ENCODE results near the gene DNAJC11.
"Not testable (repeated sequence)": the region's sequence is repeated elsewhere in the genome, so short reads cannot be mapped to it uniquely, and the experiment has no call there.

DNAJC11 gene

DNA sequence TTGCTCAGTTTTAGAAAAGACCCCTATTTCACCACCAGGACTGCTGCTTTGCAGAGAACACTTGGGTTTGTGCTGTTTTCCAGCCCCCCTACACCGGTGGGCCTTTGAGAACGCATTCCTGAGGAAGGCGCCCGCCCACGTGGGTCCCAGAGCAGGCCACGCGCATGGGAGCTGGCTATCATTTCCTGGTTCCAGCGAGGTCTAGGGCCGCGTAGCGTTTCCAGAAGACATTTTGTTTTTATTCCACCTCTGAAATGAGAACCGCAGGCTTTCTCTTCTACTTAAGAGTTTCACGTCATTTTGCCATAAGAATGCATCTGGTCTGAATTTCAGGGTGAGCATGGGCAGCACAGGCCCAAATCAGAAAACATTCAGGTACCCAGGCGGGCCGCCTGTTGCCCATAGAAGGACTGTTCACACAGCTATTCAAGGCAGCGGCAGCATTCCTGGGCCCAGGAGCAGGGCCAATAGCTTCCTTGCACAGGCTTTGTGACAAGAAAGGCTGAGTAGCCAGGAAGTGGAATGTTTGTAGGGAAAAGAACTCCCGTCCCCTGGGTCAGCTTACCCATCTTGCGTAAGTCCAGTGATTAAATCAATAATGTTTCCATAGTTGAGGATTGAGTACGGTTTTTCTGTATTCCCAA is 97.6 kb downstream of the DNAJC11 start:
- peak overlapping the region; percentile 83 to 85 for H3K4me3 Mint-ChIP-seq
- peaks cover 34% of the 10 kb centered on the region for H3K4me1 Mint-ChIP-seq
- DNase-seq (no peak), ATAC-seq (no peak)
- H3K27ac Mint-ChIP-seq = peak overlapping the region; percentile 96 to 97
- no peaks in the 10 kb centered on the region for H3K9me3 Mint-ChIP-seq
- no peaks in the 10 kb centered on the region for H3K27me3 Mint-ChIP-seq

DNA sequence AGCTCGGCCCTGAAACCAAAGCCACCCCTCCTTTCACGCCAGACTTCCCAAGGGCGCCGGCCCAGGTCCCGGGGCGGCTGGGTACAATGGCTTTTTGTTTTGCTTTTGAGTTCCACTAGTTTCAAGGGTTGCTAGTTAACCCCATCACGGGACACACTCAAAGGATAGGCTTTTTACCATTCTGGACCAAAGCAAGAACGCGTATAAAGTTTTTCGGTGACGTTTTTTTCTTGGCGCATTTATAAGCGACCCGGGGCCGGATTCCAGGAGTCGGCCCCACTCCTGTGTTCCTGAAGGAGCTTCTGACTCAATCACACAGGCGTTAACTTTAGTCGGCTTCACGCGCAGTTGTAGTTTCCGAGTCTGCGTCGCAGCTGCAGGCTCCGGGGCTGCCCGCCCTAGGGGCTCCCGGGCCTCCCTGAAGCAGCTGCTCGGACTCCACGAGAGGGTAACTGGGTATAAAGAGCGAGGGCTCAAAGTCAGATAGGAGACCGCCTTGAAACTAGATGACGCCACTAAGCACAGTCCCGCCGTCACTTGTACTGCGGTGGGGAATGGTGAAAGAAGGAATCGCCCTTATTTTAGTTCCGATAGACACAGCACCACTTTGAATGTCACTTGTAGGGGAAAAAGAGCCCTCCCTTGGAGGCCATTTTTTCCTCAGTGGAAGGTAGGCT is 98.2 kb downstream of the DNAJC11 start:
- H3K27ac Mint-ChIP-seq = peak overlapping the region; percentile 96 to 97
- ATAC-seq (peak; percentile 52), DNase-seq (peak; percentile 69 to 81)

DNA sequence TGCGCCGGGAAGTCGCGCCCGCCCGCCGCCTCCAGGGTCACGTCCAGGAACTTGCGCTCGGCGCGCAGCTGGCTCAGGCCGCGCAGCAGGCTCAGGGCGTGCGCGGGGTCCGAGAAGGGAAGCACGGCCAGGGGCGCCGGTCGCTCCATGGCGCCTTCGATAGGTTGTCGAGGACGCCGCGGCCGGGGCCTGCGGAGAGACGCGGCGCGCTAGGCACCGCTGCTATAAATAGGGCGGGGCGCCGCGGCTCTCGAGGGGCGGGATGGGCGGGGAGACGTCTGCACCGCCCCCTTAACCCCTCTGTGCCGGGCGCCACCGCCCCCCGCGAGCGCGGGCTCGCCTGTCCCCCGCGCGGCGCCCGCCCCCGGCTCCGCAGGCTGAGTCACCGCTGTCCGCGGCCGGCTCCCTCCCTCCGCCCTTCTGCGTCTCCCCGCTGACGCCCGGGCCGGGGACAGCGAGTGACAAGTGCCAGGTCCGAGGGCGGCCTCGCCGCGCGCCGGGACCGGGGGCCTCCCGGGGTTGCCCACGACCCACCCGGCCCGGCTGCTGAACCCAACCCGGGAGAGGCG is 98.9 kb downstream of the DNAJC11 start, which contains the start of gene KLHL21:
Gene KLHL21, minus strand, starts transcription at position 201 of the 569 bp plus-strand sequence. Its CDS starts 52 bp downstream, at position 149.
- Mint-ChIP-seq H3K4me3 (peak within 1 kb of the TSS; percentile 94 to 95), H3K9me3 (no peaks in the 10 kb centered on the region), H3K27ac (peak within 1 kb of the TSS; percentile 96 to 97), H3K27me3 (no peaks in the 10 kb centered on the region), H3K4me1 (peaks cover 47% of the 10 kb centered on the region)
- DNase-seq (peak; percentile 91), ATAC-seq (peak; percentile 68)

More for the DNA sequence above, 98.2 kb downstream of the DNAJC11 start:
- no peaks in the 10 kb centered on the region for H3K9me3 Mint-ChIP-seq
- peaks cover 41% of the 10 kb centered on the region for H3K4me1 Mint-ChIP-seq
- peak overlapping the region; percentile 83 to 85 for H3K4me3 Mint-ChIP-seq
- H3K27me3 Mint-ChIP-seq = no peaks in the 10 kb centered on the region

DNA sequence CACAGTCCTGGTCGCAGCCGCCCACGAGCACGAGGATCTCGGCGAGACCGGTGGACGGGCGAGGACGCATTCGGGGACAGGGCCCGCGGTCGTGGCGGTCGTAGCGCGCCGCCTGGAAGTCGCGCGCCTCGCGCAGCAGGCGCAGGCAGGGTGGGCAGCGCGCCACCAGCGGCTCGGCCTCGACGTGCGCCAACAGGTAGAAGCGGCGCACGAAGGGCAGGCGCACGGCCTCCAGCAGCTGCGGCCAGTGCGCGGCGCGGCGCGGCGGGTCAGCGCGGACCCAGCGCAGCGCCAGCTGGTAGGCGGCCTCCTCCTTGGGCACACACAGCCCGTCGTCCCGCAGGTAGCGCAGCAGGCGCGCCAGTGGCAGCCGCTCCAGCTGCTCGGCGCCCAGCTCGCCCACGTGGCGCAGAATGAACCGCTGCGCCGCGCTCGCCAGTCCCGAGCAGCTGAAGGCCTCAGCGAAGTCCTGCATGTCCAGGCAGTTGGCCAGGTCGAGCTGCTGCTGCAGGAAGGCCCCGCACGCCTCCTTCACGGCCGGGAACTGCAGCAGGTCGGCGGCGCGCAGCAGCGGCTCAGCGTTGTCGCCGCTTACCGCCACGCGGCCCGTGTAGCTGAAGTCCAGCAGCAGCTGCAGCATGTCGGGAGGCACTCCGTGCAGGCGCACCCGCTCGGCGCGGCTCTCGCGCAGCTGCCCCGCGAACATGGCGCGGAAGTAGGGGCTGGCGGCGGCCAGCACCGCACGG is 99.5 kb downstream of the DNAJC11 start:
- H3K4me1 Mint-ChIP-seq = peaks cover 54% of the 10 kb centered on the region

DNA sequence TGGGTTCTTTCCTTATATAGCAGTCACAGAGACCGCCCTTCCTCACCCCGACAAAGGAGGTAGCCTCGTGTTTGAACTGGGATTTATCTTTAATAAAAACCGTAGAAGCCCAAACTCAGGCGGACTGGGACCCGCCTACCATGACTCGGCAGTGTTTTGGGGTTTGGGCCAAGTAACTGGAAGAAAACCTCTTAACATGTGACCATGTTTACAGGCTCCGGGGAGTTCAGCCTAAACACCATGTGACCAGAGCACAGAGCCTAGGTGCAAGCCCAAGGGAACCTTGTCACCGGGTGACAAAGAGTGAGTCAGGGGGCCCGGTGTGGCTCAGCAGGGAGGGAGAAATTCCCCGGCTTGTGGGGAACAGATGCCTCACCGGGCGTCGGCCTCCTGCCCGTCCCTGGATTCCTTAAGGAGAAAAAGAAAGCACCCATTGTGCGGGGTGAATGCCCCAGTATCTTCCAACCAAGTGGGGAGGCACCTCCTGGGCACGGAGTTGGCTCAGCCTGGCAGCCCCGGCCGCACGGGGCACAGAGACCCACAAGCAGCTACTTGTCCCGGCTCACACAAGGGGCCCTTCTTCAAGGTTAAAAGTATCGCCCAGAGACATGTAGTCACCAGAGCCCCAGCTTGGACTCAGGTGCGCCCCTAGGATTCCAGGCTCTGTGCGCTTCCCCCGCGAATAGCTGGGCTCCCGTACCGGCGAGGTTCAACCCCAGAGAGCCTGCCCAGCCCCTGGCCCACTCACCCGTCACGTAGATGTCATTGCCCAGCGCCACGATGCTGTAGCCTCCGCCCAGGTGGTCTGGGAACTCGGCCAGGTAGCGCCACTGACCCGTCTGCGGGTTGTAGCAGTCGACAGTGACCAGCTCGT is 100.3 kb downstream of the DNAJC11 start:
- ATAC-seq (peak; percentile 81), DNase-seq (peak; percentile 76 to 89)
- Mint-ChIP-seq H3K4me1 (peaks cover 59% of the 10 kb centered on the region), H3K9me3 (no peaks in the 10 kb centered on the region), H3K27me3 (no peaks in the 10 kb centered on the region), H3K27ac (peak overlapping the region; percentile 95), H3K4me3 (peak overlapping the region; percentile 94 to 95)

More for the DNA sequence above, 99.5 kb downstream of the DNAJC11 start:
- H3K27me3 Mint-ChIP-seq = no peaks in the 10 kb centered on the region
- peak overlapping the region; percentile 95 for H3K27ac Mint-ChIP-seq
- no peaks in the 10 kb centered on the region for H3K9me3 Mint-ChIP-seq
- DNase-seq (peak in 1 of 2 donors; percentile 56), ATAC-seq (peak; percentile 47)
- H3K4me3 Mint-ChIP-seq = peak overlapping the region; percentile 94 to 95

DNA sequence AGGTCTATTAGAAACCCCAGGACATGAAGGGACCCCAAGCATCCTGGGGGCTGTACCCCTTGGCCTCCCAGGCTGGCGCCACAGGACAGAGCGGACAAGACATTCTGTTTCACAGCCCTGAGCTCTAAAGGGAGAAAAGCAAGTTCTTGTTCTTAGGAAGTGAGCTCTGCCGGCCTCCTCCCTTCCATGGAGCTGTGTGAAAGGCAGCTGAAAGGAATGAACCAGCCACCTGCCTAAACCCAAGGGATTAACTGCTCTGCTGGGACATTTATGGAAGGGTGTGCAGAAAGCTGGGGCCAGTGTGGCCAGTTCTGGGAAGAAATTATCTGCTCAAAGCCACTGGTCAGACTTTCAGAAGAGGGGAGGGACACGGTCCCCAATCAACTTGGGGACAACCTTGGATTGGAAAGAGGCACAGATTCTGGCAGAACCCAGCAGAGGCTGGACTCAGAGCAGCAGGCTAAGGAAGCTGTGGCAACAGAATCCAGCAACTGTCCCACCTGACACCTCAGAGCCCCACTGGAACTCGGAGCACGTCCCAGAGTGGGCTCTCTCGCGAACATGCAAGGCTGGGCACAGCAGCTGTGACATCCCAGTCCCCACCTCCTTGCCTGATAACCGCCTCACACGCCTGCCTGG is 101.1 kb downstream of the DNAJC11 start:
- H3K4me3 Mint-ChIP-seq = peak overlapping the region; percentile 94 to 95
- DNase-seq (no peak), ATAC-seq (no peak)
- peaks cover 67% of the 10 kb centered on the region for H3K4me1 Mint-ChIP-seq
- H3K9me3 Mint-ChIP-seq = no peaks in the 10 kb centered on the region
- H3K27ac Mint-ChIP-seq = peak overlapping the region; percentile 95
- no peaks in the 10 kb centered on the region for H3K27me3 Mint-ChIP-seq

DNA sequence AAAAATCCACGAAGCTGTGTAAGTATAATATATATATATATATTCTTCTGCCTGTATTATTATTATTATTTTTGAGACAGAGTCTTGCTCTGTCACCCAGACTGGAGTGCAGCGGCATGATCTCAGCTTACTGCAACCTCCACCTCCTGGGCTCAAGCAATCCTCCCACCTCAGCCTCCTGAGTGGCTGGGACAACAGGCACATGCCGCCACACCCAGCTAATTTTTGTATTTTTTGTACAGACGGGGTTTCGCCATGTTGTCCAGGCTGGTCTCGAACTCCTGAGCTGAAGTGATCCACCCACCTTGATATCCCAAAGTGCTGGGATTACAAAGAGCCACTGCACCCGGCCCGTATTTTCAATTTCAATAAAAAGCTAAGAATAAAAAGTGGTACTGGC is 101.6 kb downstream of the DNAJC11 start:
- not testable (repeated sequence) for H3K9me3 Mint-ChIP-seq, H3K27me3 Mint-ChIP-seq, DNase-seq, ATAC-seq
- H3K4me1 Mint-ChIP-seq = peaks cover 72% of the 10 kb centered on the region
- peak overlapping the region; percentile 94 to 95 for H3K4me3 Mint-ChIP-seq
- peak overlapping the region; percentile 95 for H3K27ac Mint-ChIP-seq

DNA sequence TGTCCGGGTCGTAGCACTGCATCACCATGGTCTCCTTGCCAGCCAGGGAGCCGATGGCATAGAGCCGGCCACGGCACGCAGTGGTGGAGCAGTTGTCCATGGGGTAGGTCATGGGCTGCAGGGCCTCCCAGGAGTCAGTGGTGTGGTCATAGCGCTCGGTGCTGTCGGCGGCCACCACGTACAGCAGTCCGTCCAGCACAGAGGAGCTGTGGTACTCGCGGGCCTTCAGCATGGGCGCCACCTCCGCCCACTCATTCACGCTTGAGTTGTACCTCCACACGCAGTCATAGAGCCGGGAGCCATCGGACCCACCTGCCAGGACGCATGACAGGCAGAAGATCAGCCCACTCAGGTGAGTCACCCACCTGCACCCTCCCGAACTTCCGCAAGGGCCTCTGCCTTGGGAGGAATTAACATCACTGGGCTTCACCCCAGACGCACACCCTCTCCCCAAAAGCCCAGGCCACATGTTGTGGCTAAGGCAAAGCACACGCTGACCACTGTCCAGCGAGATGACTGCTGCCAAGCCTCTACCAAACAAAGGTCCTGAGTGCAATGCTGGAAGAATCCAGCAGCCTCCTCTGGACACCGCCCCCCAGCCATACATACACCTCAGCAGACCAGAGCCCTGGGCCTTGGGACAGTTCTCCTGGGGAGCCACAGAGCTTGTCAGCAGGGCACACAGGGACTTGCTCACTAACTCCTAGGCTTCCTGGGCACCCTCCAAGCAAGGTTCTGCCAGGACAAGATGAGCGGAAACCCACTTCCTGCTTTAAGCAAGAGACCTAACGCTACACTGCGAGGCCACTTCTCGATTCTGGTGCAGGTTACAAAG is 102.3 kb downstream of the DNAJC11 start:
- H3K27ac Mint-ChIP-seq = peak overlapping the region; percentile 82 to 88
- peaks cover 74% of the 10 kb centered on the region for H3K4me1 Mint-ChIP-seq
- peak overlapping the region; percentile 94 to 95 for H3K4me3 Mint-ChIP-seq
- H3K27me3 Mint-ChIP-seq = no peaks in the 10 kb centered on the region
- no peaks in the 10 kb centered on the region for H3K9me3 Mint-ChIP-seq
- peak; percentile 45 to 61 for DNase-seq
- no peak for ATAC-seq

DNA sequence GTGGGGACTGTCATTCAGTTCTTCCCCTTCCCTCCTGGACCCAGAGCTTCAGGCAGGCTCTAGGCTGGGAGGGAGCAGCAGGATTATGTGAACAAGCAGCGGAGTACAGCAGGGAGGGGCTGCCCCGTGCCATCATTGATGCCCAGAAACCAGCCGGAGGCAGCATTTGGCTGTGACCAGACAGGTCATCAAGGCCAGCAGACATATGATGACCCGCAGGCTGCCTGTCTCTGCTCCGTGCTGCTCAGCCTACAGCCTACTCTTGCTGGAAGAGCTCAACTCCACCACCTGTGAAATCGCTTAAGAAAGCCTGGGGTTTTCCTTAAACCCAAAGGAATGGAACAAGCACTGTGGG is 103.9 kb downstream of the DNAJC11 start:
- Mint-ChIP-seq H3K27ac (peak overlapping the region in 1 of 2 donors; percentile 7), H3K9me3 (no peaks in the 10 kb centered on the region), H3K4me3 (no peak overlapping the region), H3K27me3 (no peaks in the 10 kb centered on the region), H3K4me1 (peaks cover 78% of the 10 kb centered on the region)
- DNase-seq (no peak), ATAC-seq (no peak)

DNA sequence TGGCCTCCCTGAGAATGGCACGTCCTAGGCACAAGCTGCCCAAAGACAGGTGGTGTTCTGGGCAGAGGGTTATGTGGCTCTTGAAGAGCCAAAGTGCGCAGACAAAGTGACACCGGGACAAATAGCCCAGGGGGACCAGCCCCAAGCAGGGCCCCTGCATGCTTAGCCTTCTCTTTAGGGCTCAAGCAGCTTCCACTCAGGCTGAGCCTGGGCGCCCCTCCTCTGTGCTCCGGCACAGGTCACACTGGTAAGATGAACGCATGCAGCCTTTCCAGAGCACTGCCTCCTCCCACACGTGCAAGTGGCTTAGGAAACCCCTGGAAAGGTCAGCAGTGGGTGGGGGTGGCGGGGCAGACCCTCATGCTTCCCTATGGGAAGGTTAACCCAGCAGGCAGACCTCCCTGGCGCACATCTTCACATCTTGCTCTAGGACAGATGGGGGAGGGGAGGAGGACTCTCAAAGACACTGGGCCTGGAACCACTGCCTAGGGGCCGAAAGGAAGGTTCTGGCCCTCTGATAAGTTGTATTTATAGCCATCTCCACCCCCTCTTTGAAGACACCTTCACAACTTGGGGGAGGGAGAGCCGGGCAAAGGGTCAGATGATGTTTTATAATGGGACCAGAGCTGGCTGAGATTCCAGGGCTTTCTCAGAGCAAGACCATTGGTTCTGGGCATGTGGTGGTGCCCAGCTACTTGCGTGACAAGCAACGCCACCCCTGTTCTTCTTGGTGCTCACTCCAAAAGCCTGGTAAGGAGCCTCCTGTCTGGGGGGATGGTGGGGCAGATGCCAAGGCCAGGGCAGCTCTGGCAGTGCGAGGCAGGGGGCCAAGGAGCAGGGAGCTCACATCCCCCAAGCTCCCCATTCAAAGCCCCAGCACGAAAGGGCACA is 104.5 kb downstream of the DNAJC11 start:
- Mint-ChIP-seq H3K27ac (peak overlapping the region in 1 of 2 donors; percentile 19), H3K4me3 (peak overlapping the region in 1 of 2 donors; percentile 21), H3K9me3 (no peaks in the 10 kb centered on the region), H3K4me1 (peaks cover 84% of the 10 kb centered on the region), H3K27me3 (no peaks in the 10 kb centered on the region)
- DNase-seq (no peak), ATAC-seq (no peak)

DNA sequence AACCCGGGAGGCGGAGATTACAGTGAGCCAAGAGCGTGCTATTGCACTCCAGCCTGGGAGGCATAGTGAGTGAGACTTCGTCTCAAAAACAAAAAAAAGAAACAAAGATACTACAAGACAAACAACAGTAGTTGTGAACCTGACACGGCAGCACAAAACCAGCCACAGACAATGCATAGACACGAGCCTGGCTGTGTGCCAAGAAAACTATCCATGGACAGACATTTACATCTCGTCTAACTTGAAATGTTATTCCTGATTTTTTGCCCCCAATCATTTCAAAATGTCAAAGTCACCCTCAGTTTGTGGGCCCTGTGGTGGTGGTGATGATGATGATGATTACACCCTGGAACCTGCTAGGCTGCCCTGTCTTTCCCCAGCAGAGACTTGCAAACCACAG is 105.3 kb downstream of the DNAJC11 start:
- DNase-seq (no peak), ATAC-seq (no peak)
- peak overlapping the region in 1 of 2 donors; percentile 91 for H3K27ac Mint-ChIP-seq

DNA sequence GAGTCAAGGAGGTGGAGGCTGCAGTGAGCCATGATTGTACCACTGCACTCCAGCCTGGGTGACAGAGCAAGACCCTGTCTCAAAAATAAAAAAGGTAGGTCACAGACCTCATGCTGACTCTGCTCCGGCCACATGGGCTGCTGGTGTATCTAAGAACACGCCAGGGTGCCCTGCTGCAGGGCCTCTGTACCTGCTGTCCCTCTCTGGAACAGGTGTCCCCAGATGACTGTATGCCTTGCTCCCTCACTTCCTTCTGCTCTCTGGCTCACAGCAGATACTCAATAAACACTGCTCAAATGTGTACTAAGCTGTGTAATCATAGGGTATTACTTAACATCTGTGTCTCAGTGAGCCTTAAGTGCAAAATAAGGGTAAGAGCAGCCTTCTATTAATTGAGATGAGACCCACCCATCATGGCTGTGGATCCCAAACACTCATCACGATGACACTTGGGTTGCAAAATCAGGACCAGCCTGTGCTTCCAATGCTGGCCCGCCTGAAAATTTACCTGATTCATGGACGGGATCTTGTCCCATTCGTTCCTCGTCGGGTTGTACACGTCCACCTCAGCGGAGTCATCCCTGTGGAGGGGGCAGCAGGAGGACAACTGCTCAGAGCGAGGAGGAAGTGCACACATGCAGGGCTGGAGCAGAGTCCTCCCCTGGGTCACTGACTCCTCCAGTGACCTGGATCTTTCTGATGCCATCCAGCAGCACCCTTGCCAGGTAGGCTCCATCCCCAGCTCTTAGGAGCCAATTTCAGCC is 106.5 kb downstream of the DNAJC11 start:
- Mint-ChIP-seq H3K4me1 (peaks cover 89% of the 10 kb centered on the region), H3K27ac (peak overlapping the region in 1 of 2 donors; percentile 63), H3K4me3 (no peak overlapping the region), H3K9me3 (no peaks in the 10 kb centered on the region), H3K27me3 (no peaks in the 10 kb centered on the region)
- ATAC-seq (no peak), DNase-seq (no peak)

More for the DNA sequence above, 105.3 kb downstream of the DNAJC11 start:
- no peak overlapping the region for H3K4me3 Mint-ChIP-seq
- no peaks in the 10 kb centered on the region for H3K9me3 Mint-ChIP-seq
- peaks cover 91% of the 10 kb centered on the region for H3K4me1 Mint-ChIP-seq
- H3K27me3 Mint-ChIP-seq = no peaks in the 10 kb centered on the region

All from stimulated activated naive CD8-positive, alpha-beta T cell treated with anti-CD3 and anti-CD28 coated beads, Interleukin-15, amount 100 ng/mL, for 72 hours (primary cell).